ENCODE data around the gene SESN3.
"Not testable (repeated sequence)": the region's sequence is repeated elsewhere in the genome, so short reads cannot be mapped to it uniquely, and the experiment has no call there.

Gene SESN3, protein sequence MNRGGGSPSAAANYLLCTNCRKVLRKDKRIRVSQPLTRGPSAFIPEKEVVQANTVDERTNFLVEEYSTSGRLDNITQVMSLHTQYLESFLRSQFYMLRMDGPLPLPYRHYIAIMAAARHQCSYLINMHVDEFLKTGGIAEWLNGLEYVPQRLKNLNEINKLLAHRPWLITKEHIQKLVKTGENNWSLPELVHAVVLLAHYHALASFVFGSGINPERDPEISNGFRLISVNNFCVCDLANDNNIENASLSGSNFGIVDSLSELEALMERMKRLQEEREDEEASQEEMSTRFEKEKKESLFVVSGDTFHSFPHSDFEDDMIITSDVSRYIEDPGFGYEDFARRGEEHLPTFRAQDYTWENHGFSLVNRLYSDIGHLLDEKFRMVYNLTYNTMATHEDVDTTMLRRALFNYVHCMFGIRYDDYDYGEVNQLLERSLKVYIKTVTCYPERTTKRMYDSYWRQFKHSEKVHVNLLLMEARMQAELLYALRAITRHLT

DNA sequence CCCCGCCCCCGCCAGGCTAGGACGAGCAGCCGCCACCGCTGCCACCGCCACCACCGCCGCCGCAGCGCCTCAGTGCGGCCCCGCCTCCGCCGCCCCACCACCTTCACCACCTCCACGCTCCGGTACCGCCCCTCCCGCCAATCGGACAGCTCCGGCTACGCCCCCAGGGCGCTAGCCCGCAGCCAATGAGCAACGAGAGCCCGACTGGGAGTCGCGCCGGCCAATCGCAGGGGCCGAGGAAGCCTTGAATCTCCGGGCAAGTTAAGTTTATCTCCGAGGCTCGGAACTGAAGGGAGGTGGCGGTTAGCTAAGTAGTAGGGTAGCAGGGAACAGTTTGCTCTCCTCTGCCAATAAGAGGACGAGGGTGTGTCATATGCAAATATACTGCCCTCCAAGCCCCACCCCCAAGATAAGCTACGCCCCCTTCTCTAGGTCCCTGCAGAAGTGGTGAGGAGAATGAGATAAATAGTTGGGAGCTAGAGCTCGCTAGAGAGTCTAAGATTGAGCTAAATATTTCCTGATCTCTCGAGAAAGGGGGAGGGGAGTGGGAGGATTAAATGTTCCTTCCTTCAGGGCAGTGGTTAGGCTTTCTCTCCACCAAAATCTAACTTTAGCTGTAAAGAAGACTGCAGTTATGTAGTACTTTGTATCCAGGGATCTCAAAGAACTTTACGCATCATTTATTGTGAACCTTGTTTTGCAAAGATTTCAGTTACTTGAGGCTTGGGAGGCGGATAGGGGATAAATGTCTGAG lies at the start of gene SESN3:
SESN3 (minus strand) TSS at position 76 of the 754 bp plus-strand sequence. CDS start 342 bp downstream, outside the sequence.
- DNase-seq, result peak; percentile 100

DNA sequence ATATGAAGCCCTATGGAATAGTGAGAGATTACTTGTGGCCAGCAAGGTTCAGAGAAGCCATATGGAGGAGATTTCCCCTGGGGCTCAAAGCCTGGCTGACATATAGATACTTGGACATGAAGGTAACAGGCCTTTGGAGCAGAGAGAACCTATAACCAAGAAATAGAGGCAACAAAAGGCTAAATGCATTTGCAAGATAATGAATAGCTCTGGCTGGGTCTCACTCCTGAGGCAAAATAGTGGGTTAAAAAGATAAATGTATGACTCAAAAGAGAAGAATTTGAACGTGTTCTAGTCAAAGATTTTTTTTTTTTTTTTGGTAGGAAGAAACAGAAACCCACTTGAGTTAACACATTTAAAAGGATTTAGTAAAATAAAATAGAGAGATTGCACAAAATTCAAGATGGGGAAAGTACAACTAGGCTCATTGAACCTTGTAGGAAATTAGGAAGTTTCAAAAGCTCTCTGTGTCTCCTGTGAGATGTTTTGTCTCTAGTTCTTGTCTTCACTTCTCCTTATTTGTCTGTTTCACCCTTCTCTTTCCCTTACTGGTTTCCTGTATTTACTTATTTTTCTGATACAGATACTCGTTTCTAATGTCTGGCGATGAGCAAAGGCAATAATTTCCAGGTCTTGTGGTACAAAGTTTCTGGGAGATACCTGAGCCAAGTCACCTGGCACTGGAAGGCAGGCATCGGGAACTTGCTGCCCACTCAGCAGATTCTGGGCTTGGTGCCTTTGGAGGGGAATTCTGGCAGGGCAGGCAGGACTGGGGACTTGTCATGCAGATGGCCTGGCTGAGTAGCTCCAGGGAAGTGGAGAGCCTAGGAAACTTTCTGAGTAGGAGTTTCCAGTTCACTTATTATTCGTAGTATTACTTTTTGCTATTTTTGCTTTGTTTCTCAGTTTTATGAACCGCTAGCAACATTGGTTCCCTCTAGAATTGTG lies 49.2 kb upstream of the SESN3 start:
- no peak for DNase-seq

DNA sequence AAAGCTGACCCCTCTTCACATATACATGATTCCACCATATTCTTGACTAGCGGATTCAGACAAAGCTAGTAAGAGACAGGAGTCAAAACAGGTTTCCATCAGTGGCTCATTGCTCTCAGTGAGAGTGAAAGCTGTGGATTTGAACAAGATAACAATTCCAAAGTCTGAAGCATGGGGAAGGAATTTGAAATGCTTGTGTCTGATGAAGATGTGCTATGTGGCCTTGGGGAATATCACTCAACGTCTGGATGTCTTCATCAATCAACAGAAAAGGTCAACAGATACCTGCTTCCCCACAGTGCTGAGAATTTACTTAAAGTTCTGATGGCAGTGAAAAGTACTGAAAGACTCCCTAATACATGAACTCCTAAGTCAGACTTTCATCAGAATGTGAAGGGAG lies 46.9 kb upstream of the SESN3 start:
- DNase-seq, result no peak

DNA sequence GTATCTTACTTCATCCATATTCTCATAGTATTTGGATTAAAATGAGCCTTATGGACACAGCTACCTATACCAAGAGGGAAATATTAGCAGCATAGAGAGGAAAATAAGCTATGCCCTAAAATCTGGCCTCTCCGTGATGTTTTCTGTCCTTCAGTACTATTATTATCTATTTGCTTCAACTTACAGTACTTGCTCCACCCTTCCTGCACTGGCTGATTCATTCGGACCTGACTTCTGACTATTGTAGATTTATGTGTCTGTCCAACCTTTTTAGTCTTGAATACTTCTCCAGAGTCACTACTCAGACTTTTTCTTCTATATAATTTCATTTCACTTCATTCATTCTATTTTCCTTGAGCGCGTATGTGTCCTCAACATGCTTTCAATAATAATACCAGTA lies 45.1 kb upstream of the SESN3 start:
- no peak for DNase-seq

DNA sequence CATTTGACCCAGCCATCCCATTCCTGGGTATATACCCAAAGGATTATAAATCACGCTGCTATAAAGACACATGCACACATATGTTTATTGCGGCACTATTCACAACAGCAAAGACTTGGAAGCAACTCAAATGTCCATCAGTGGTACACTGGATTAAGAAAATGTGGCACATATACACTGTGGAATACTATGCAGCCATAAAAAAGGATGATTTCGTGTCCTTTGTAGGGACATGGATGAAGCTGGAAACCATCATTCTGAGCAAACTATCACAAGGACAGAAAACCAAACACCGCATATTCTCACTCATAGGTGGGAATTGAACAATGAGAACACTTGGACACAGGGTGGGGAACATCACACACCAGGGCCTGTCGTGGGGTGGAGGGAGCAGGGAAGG lies 42.6 kb upstream of the SESN3 start:
- DNase-seq, result not testable (repeated sequence)

DNA sequence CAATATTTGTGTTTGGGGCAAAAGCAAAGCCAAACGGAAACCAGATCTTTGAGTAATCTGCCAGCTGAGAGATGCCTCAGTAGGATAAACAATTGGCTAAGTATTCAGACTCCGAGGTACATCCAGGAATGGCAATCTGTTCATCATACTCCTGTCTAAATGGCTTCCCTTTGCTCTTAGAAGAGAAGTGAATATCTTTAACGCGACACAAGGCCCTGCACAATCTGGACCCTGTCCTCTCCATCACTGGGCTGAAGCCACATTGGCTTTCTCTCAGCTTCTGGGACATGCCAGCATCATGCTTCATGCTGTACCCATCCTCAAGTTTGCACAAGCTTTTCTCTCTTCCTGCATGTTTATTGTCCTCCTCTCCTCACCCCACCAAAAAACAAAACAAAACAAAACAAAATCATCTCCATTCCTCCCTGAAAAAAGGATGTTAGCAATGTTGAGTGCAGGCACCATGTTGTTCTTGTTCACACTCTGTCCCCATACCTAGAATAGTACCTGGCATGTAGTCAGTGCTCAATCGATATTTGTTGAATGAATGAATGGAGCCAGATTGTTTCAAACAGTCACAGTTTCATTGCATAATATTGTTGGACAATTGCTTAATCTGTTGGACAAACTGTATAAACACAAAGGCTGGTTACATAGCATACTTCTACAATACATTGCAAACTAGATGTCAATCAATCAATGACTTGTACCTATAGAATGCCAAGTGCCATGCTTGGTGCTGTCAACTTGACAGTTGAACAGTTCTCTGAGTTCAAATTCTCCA lies 38.2 kb upstream of the SESN3 start:
- no peak for DNase-seq

DNA sequence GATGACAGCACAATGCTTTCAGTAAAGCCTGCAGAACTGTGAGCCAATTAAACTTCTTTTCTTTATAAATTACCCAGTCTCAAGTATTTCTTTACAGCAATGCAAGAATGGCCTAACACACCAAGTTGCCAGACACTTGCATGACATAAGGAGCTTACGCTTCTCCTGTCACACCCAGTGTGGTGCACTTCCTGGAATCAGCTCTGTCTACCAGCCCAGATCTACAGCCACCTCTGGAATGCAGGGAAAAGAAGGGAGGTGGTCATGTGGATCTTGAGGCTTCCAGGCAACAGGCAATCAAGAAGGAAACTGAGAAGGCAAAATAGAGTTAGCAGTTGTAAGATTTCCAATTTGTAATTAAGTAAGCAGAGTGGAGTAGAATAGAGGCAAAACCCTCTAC lies 37.4 kb upstream of the SESN3 start:
- no peak for DNase-seq

DNA sequence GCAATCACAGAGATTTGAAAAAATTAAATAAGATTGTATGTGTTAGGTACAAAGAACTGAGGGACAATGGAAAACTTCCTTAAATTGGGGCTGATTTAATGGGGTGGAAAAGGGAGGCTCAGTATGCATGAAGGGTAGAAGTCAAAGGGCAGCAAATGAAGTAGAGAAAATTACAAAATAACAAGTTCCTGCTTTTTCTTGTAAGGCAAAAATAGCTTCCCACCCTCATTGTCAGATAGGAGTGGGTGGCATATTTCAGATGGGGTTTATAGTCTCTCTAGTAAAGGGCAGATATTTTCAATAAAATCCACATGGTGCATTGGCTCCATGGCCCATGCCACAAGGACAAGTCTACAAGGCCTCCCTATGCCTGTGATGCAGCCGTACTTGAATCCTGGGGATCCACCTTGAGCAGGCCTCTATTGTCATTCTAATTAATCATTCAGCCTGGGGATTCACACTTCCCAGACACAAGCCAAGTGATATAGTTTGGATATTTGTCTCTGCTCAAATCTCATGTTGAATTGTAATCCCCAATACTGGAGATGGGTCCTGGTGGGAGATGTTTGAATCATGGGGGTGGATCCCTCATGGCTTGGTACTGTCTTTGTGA lies 36.7 kb upstream of the SESN3 start:
- no peak for DNase-seq

DNA sequence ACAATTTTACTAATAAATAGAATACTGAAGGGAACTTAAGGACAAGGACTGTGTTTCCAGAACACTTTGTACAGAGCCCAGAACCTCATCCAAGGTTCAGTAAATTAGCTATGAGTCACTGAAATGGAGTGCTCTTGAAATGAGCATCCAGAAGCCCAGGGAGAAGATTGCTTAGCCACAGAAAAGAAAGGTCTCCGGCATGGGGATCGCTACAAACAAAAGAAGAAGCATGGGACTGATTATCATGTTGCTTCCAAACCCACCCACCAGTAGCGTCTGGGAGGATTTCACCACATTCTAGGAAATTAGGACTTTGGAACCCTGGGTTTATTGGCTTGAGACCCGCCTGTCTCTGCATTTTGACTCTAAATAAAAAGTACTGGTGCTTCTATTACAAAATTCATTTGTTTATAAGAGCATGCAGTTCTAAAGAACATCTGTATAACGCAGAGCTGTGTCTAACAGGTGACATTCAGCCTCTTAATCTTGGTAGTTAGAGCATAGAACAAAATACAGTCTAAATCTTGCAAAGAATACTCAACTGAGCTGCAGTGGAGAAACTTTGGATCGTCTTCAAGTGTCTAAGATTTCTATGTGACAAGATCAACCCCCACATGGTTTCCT lies 35.9 kb upstream of the SESN3 start:
- DNase-seq, result peak; percentile 38

DNA sequence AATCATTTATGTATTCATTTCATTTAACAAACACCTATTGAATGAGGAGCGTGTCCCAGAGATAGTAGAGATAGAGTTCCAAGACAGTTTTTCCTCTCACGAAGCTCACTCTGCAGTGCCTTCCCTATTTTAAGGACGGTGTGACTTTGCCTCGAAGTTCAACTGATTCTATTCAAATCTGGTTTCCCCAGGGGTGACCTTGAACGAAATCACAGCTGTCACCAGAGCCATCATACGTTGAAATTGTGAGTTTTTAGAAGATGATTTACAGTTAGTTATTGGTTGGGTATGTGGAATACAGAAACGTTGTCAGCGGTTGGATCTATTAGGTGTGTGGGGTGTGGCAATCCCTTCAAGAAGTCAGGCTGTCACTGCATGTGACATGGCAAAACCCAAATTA lies 33.9 kb upstream of the SESN3 start:
- DNase-seq, result no peak

DNA sequence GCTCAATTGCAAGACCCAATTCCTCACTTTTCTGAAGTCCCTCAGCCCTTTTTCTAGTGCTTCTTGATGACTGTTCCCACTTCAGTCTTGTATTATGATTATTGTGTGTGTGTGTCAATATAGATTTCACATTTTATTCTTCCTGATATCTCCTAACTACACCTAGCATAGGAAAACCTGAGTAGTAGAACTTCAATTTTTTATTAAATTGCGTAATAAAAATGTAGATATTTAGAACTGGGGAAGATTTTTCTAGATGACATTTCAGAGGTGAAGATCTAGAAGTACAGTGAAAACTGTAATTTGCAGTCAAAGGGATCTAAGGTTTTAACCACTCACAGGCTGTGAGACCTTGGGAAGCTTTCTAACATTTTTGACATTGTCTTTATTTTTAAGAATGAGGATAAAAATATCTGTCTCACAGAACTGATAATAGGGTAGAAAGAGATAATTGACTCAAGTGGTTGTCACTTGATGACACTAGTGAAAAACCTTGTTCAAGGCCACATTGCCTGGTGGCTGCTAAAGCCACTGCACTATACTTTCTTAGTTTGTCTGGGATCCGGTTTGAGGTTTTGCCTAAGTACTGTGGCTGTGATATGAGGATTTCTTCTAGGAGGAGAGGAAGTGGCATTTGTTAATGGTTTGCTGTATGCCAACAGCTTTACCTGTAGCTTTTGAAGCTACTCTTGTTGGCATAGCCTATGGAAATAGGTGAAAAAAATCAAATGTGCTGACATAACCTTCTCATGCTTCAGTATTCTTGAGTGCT lies 32.2 kb upstream of the SESN3 start:
- peak; percentile 99 for DNase-seq

DNA sequence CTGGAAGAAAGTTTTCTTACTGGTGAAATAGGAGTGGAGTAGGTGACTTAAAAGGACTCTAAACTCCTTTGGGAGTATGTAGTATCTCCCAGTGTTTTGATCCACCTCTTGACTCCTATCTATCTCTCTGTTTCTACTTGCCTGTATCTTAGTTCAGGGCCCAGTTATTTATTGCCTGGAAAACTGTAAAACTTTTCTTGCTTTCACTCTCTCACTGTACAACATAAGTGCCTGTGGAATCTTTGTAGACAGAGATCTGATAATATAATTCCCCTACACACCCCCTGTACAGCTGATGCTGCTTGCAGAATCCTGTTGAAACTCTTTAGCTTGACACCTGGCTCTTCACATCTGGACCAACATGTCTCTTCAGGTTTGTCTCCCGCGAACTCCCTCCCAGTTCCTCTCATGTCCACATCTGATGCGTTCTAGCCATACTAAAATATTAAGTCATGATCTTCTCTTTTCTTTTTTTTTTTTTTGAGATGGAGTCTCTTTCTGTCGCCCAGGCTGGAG lies 26.5 kb upstream of the SESN3 start:
- DNase-seq, result no peak

DNA sequence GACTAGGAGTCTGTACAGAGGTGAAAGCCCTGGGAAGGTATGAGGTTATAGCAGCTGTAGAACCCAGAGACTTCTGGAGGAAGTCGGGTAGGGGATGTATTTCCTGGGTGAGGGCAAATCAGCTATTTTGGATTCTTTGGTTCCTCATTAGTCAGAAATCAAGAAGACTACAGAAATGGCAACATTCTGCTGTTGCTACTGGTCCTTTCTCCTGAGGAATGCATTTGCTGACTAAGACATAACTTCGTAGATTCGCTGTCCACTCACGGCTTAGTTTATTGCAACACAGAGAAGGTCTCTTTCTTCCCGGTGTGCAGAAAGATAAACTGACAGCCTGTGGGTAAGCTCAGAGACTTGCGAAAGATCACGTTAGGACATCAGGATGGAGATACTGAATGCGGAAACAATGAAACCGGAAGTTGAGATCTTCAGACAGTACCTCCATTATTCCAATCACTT lies 25.3 kb upstream of the SESN3 start:
- no peak for DNase-seq

DNA sequence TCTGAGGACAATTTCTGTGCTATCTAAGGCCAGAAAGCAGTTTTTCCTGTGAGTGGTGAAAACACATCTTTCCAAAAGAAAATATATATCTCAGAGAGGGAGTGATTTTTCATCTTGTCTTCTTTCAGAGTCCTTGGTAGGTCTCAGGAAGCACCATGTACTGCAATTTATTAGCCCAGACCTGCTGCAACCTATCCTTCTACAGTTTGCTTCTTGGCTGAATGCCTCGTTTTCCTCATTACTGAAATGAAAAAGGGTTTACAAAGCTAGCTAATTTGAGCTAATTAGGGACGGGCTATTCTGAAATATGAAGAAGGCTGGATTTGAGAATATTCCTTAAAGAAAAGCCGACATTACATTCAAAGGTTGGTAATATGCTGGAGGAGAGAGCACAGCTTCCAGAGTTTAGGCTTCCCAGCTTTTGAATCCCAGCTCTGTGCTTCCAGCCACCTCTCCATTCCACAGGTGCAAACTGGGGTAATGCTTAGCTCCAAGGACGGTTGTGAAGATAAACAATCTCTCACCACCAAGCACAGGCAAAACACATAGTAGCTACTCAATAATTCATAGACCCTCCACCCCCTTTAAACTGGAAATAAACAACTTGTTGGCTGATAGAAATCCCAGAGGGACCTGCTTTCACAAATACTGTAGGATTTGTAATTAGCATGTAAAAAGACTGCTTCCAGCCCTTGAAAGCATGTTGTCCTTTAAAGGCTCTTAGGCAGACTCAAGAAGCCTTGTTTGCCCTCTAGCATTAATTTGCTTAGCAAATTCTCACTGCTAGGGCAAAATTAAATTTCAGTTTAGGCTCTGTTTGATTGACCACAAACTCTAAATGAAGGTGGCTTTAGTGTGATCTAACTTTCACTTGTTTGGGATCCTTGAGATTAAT lies 24.5 kb upstream of the SESN3 start:
- DNase-seq, result peak; percentile 89

DNA sequence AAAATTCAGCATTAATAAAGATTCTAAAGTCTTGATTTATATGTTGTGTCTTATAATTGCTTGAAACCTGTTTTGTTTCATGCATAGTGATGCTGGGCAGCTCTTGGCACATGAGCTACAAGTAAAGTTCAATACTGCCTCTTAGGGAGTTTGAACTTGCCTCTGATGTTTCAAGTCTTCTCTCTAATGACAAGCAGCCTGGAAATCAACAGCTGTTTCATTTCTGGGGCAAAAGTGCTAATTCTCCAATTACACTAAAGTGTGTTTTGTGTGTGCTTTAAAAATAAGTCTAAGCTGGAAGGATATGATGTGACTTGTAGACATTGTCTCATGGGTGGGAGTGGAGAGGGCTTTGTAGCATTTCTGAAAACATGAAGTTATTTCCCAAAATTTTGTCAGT lies 23.7 kb upstream of the SESN3 start:
- DNase-seq, result no peak

DNA sequence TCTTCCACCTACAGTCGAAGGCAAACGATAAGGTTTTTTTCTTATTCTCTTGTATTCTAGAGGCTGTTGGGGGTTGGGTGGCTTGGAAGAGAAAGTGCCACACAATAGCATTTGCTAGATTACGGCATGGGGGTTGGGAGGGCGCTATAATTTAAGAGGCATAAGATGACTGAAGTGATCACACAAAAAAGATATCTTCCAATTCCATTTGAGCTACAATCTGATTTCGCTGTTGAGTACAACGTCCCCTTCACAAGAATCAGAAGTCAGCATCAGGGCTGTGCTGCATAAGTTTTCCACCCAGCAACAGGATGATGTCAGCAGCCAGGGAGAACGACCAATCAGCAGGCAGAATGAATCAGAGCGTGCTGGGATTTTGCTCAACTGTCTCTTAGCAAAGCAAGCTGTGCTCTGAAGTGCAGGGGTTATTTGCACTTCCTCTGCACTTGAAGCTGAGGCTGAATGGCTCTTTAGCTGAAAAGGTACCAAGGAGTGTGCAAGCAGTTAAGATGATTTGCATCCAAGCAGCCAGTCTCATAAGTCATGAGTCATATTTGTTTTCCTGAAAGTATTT lies 23.2 kb upstream of the SESN3 start:
- peak; percentile 100 for DNase-seq

DNA sequence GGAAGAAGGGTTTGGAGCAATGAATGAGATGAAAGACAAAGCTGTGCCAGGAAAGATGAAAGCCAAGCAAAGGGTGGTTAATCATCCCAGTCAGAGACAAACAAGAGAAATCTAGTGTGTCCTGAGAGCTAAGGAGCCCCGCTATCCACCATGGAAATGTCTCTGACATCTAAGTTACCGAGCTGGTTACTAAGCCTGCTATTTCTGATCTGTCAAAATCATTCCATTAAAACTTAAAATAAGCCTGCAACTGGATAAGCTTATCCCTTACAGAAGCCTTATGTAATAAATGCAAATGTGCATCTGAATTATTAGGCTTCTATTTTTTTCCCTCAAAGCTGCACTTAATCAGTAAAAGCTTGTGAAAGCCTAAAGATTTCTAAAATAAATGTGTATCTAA lies 22.1 kb upstream of the SESN3 start:
- no peak for DNase-seq

DNA sequence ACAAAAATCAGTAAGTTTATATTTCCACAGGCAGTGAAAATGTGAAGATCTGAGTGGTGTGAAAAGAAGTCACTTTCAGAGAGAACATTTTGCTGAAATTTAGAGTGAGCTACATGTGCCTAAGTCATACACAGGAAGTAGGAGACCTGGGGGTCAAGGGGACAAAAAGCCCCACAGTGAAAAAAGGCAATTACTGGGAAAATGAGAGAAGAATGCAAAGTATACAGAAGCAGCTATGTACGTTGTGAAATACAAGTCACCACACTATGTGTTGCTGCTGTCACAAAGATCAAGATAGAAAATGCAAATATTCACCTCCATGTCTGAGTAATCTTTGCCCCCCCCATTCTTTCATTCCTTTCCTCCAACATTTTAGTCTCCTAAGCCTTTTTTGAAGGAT lies 21.6 kb upstream of the SESN3 start:
- DNase-seq, result no peak

DNA sequence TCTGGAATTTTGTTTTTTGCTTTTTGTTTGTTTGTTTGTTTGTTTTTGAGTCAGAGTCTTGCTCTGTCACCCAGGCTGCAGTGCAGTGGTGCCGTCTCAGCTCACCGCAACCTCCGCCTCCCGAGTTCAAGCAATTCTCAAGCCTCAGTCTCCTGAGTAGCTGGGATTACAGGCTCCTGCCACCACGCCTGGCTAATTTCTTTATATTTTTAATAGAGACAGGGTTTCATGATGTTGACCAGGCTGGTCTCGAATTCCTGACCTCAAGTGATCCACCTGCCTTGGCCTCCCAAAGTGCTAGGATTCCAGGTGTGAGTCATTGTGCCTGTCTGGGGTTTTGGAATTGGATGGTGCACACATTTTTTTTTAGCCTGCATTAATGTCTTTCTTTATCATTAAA lies 20.9 kb upstream of the SESN3 start:
- not testable (repeated sequence) for DNase-seq
